Stomach (tissue), 4 donors: ENCODE data around the gene CYP1A2.

Experiments
- CTCF ChIP-seq, 7 experiments: fragments of 450-650 bp in 4 of 7; fragments of 200-600 bp in 3 of 7; sonication (generic) in 3 of 7; IDR thresholded peaks; one replicate each; pipeline ENCODE4 v1.5.1; 2016 to 2019; ENCODE audit warnings: antibody characterized with exemption in 7 of 7, control low read depth in 2 of 7, mild to moderate bottlenecking in 1 of 7
- POLR2A ChIP-seq, 4 donors: fragments of 450-650 bp; IDR thresholded peaks; one replicate each; pipeline ENCODE4 v1.6.1; 2016; ENCODE audit warnings: antibody characterized with exemption in 4 of 4, control low read depth in 2 of 4, mild to moderate bottlenecking in 1 of 4, moderate library complexity in 1 of 4

- TF ChIP-seq POLR2A (IDR thresholded peaks at IDR 0.05) (no peak), CTCF (IDR thresholded peaks at IDR 0.05) (no peak)
Measured at GRCh38 chr15:74749832-74750231, 1.2 kb downstream of the CYP1A2 start.
